HEK293 (cell line): Measurements from ENCODE around the gene ARHGAP28.
A peak's percentile ranks its signal among the peaks of the same experiment; 100 is the strongest.

Source experiments
- HOXC10 ChIP-seq: sonication (generic); formaldehyde crosslinking; IDR thresholded peaks from 2 replicates; pipeline ENCODE4 v1.8.1; 2023; ENCODE audit warnings: mild to moderate bottlenecking, missing genetic modification reagents
- KLF7 ChIP-seq: fragments of 450-650 bp; formaldehyde crosslinking; IDR thresholded peaks from 2 replicates; pipeline ENCODE4 v1.5.1; 2016; ENCODE audit warnings: missing biosample characterization, missing genetic modification characterization, borderline replicate concordance
- OSR2 ChIP-seq: fragments of 450-650 bp; formaldehyde crosslinking; IDR thresholded peaks from 2 replicates; pipeline ENCODE4 v1.5.1; 2016; ENCODE audit warnings: missing biosample characterization, missing genetic modification characterization
- REPIN1 ChIP-seq: fragments of 450-650 bp; formaldehyde crosslinking; IDR thresholded peaks from 2 replicates; pipeline ENCODE4 v1.5.1; 2017; ENCODE audit warnings: missing biosample characterization, missing genetic modification characterization, low read depth
- SCRT2 ChIP-seq: fragments of 450-650 bp; formaldehyde crosslinking; IDR thresholded peaks from 2 replicates; pipeline ENCODE4 v1.5.1; 2016; ENCODE audit warnings: missing biosample characterization, missing genetic modification characterization
- YY1 ChIP-seq: fragments of 450-650 bp; formaldehyde crosslinking; IDR thresholded peaks from 2 replicates; pipeline ENCODE4 v1.5.1; 2018; ENCODE audit warnings: missing biosample characterization, missing genetic modification characterization
- YY2 ChIP-seq: fragments of 450-650 bp; formaldehyde crosslinking; IDR thresholded peaks from 2 replicates; pipeline ENCODE4 v1.5.1; 2016; ENCODE audit warnings: missing biosample characterization, missing genetic modification characterization
- ZBTB1 ChIP-seq: fragments of 450-650 bp; formaldehyde crosslinking; IDR thresholded peaks from 2 replicates; pipeline ENCODE4 v1.5.1; 2016; ENCODE audit warnings: missing biosample characterization, missing genetic modification characterization
- ZBTB20 ChIP-seq: fragments of 450-650 bp; formaldehyde crosslinking; IDR thresholded peaks from 2 replicates; pipeline ENCODE4 v1.5.1; 2016; ENCODE audit warnings: missing biosample characterization, missing genetic modification characterization
- ZBTB21 ChIP-seq: fragments of 450-650 bp; formaldehyde crosslinking; IDR thresholded peaks from 2 replicates; pipeline ENCODE4 v1.5.1; 2017; ENCODE audit warnings: missing biosample characterization, missing genetic modification characterization
- ZNF302 ChIP-seq: fragments of 450-650 bp; formaldehyde crosslinking; IDR thresholded peaks from 2 replicates; pipeline ENCODE4 v1.5.1; 2016; ENCODE audit warnings: missing biosample characterization, missing genetic modification characterization, low read depth
- ZNF391 ChIP-seq: fragments of 450-650 bp; formaldehyde crosslinking; IDR thresholded peaks from 2 replicates; pipeline ENCODE4 v1.5.1; 2016; ENCODE audit warnings: low read depth, missing biosample characterization, missing genetic modification characterization, borderline replicate concordance
- ZNF433 ChIP-seq: fragments of 450-650 bp; formaldehyde crosslinking; IDR thresholded peaks from 2 replicates; pipeline ENCODE4 v1.5.1; 2016; ENCODE audit warnings: missing biosample characterization, missing genetic modification characterization, low read depth
- ZNF473 ChIP-seq: fragments of 450-650 bp; formaldehyde crosslinking; IDR thresholded peaks from 2 replicates; pipeline ENCODE4 v1.5.1; 2017; ENCODE audit warnings: missing biosample characterization, missing genetic modification characterization
- ZNF510 ChIP-seq: fragments of 450-650 bp; formaldehyde crosslinking; IDR thresholded peaks from 2 replicates; pipeline ENCODE4 v1.5.1; 2018; ENCODE audit warnings: mild to moderate bottlenecking, missing genetic modification characterization, missing biosample characterization; ENCODE audit not compliant: insufficient replicate concordance
- ZNF629 ChIP-seq: fragments of 450-650 bp; formaldehyde crosslinking; IDR thresholded peaks from 2 replicates; pipeline ENCODE4 v1.5.1; 2017; ENCODE audit warnings: missing biosample characterization, missing genetic modification characterization
- ZNF677 ChIP-seq: fragments of 450-650 bp; IDR thresholded peaks from 2 replicates; pipeline ENCODE4 v1.5.0; 2018; ENCODE audit warnings: missing biosample characterization, mild to moderate bottlenecking, missing genetic modification characterization, moderate library complexity
- ZNF701 ChIP-seq: fragments of 450-650 bp; formaldehyde crosslinking; IDR thresholded peaks from 2 replicates; pipeline ENCODE4 v1.5.1; 2016; ENCODE audit warnings: missing biosample characterization, missing genetic modification characterization
- ZNF707 ChIP-seq: fragments of 450-650 bp; formaldehyde crosslinking; IDR thresholded peaks from 2 replicates; pipeline ENCODE4 v1.5.1; 2016; ENCODE audit warnings: missing biosample characterization, missing genetic modification characterization
- ZNF785 ChIP-seq: fragments of 450-650 bp; formaldehyde crosslinking; IDR thresholded peaks from 2 replicates; pipeline ENCODE4 v1.5.1; 2016; ENCODE audit warnings: missing biosample characterization, missing genetic modification characterization
- ZNF843 ChIP-seq: fragments of 450-650 bp; formaldehyde crosslinking; IDR thresholded peaks from 2 replicates; pipeline ENCODE4 v1.5.1; 2016; ENCODE audit warnings: missing biosample characterization, missing genetic modification characterization
- TF ChIP-seq, protein P1 (sequence below): fragments of 450-650 bp; formaldehyde crosslinking; IDR thresholded peaks from 2 replicates; pipeline ENCODE4 v1.5.1; 2016; ENCODE audit warnings: missing biosample characterization, missing genetic modification characterization
- TF ChIP-seq, protein P2 (sequence below): fragments of 450-650 bp; formaldehyde crosslinking; IDR thresholded peaks from 2 replicates; pipeline ENCODE4 v1.5.1; 2016; ENCODE audit warnings: missing biosample characterization, missing genetic modification characterization
- TF ChIP-seq, protein P3 (sequence below): fragments of 450-650 bp; IDR thresholded peaks from 2 replicates; pipeline ENCODE4 v1.5.1; 2018; ENCODE audit warnings: missing biosample characterization, mild to moderate bottlenecking, missing genetic modification characterization
- TF ChIP-seq, protein P4 (sequence below): fragments of 450-650 bp; formaldehyde crosslinking; IDR thresholded peaks from 2 replicates; pipeline ENCODE4 v1.5.1; 2016; ENCODE audit warnings: missing biosample characterization, missing genetic modification characterization
- TF ChIP-seq, protein P5 (sequence below): fragments of 450-650 bp; formaldehyde crosslinking; IDR thresholded peaks from 2 replicates; pipeline ENCODE4 v1.5.1; 2016; ENCODE audit warnings: missing biosample characterization, missing genetic modification characterization

Gene ARHGAP28

DNA sequence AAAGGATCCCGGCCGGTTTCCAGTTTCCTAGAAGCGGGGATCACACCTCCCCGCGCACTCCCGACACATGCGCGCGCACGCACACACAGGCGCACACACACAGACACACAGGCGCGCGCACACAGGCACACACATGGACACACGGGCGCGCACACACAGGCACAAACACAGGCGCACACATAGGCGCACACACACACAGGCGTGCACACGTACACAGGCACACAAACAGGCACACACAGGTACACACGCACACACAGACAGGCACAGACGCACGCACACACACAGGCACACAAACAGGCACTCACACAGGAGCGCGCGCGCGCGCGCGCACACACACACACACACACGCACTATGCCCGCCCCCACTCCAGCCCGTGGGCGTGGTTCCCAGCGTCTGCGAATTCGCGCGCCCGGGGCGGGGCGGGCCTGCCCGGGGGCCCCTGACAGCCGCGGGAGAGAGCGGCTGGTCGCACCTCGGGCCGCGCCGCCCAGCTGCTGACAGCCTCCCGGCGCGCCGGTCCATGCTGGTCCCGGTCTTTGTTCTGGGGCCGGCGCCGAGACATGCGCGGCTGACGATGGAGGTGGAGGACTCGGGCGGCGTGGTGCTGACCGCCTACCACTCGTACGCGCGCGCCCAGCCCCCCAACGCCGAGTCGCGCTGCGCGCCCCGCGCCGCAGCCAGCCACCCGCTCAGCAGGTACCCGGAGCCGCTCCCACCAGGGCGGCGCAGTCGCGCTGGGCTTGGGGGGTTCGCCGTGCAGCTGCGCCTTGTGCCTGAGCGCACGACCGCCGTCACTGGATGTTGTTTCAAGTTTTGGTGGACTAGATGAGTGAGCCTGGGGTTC lies at the start of gene ARHGAP28 (continued):
- TF ChIP-seq, protein P1, sequence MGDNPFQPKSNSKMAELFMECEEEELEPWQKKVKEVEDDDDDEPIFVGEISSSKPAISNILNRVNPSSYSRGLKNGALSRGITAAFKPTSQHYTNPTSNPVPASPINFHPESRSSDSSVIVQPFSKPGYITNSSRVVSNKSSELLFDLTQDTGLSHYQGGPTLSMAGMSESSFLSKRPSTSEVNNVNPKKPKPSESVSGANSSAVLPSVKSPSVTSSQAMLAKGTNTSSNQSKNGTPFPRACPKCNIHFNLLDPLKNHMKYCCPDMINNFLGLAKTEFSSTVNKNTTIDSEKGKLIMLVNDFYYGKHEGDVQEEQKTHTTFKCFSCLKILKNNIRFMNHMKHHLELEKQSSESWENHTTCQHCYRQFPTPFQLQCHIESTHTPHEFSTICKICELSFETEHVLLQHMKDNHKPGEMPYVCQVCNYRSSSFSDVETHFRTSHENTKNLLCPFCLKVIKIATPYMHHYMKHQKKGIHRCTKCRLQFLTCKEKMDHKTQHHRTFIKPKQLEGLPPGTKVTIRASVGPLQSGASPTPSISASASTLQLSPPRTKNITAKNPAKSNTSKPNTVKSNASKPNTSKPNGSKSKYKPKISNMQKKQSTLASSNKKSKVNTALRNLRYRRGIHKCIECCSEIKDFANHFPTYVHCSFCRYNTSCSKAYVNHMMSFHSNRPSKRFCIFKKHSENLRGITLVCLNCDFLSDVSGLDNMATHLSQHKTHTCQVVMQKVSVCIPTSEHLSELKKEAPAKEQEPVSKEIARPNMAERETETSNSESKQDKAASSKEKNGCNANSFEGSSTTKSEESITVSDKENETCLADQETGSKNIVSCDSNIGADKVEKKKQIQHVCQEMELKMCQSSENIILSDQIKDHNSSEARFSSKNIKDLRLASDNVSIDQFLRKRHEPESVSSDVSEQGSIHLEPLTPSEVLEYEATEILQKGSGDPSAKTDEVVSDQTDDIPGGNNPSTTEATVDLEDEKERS (tag by site-specific recombination) = no peak
- TF ChIP-seq, protein P2, sequence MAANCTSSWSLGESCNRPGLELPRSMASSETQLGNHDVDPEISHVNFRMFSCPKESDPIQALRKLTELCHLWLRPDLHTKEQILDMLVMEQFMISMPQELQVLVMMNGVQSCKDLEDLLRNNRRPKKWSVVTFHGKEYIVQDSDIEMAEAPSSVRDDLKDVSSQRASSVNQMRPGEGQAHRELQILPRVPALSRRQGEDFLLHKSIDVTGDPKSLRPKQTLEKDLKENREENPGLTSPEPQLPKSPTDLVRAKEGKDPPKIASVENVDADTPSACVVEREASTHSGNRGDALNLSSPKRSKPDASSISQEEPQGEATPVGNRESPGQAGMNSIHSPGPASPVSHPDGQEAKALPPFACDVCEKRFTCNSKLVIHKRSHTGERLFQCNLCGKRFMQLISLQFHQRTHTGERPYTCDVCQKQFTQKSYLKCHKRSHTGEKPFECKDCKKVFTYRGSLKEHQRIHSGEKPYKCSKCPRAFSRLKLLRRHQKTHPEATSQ (tag by site-specific recombination) = peak; percentile 98
- TF ChIP-seq ZNF391 (tag by site-specific recombination) (peak; percentile 98; the same call in 1 of the 2 replicates), ZNF473 (no peak), ZNF785 (peak; percentile 96), ZNF701 (tag by site-specific recombination) (no peak), HOXC10 (no peak), YY2 (peak; percentile 44; the same call in 1 of the 2 replicates), ZNF843 (tag by site-specific recombination) (peak; percentile 80), ZBTB1 (no peak), KLF7 (tag by site-specific recombination) (peak; percentile 92), ZNF629 (tag by site-specific recombination) (peak; percentile 77), ZNF433 (tag by site-specific recombination) (no peak), ZNF707 (no peak), ZBTB21 (tag by site-specific recombination) (0 out of 2 replicates have a peak, but pooled peaks have one; percentile 56), YY1 (tag by site-specific recombination) (peak; percentile 9; the same call in 1 of the 2 replicates), OSR2 (tag by site-specific recombination) (peak; percentile 47; the same call in 1 of the 2 replicates), SCRT2 (tag by site-specific recombination) (no peak), ZNF510 (no peak), REPIN1 (tag by site-specific recombination) (0 out of 2 replicates have a peak, but pooled peaks have one; percentile 69), ZNF677 (tag by site-specific recombination) (no peak), ZBTB20 (tag by site-specific recombination) (peak; percentile 36; the same call in 1 of the 2 replicates), ZNF302 (no peak)
- TF ChIP-seq, protein P3, sequence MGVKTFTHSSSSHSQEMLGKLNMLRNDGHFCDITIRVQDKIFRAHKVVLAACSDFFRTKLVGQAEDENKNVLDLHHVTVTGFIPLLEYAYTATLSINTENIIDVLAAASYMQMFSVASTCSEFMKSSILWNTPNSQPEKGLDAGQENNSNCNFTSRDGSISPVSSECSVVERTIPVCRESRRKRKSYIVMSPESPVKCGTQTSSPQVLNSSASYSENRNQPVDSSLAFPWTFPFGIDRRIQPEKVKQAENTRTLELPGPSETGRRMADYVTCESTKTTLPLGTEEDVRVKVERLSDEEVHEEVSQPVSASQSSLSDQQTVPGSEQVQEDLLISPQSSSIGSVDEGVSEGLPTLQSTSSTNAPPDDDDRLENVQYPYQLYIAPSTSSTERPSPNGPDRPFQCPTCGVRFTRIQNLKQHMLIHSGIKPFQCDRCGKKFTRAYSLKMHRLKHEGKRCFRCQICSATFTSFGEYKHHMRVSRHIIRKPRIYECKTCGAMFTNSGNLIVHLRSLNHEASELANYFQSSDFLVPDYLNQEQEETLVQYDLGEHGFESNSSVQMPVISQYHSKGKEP (tag by site-specific recombination) = peak; percentile 36; the same call in 1 of the 2 replicates
- TF ChIP-seq, protein P4, sequence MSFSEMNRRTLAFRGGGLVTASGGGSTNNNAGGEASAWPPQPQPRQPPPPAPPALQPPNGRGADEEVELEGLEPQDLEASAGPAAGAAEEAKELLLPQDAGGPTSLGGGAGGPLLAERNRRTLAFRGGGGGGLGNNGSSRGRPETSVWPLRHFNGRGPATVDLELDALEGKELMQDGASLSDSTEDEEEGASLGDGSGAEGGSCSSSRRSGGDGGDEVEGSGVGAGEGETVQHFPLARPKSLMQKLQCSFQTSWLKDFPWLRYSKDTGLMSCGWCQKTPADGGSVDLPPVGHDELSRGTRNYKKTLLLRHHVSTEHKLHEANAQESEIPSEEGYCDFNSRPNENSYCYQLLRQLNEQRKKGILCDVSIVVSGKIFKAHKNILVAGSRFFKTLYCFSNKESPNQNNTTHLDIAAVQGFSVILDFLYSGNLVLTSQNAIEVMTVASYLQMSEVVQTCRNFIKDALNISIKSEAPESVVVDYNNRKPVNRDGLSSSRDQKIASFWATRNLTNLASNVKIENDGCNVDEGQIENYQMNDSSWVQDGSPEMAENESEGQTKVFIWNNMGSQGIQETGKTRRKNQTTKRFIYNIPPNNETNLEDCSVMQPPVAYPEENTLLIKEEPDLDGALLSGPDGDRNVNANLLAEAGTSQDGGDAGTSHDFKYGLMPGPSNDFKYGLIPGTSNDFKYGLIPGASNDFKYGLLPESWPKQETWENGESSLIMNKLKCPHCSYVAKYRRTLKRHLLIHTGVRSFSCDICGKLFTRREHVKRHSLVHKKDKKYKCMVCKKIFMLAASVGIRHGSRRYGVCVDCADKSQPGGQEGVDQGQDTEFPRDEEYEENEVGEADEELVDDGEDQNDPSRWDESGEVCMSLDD (tag by site-specific recombination) = peak; percentile 48; the same call in 1 of the 2 replicates
- TF ChIP-seq, protein P5, sequence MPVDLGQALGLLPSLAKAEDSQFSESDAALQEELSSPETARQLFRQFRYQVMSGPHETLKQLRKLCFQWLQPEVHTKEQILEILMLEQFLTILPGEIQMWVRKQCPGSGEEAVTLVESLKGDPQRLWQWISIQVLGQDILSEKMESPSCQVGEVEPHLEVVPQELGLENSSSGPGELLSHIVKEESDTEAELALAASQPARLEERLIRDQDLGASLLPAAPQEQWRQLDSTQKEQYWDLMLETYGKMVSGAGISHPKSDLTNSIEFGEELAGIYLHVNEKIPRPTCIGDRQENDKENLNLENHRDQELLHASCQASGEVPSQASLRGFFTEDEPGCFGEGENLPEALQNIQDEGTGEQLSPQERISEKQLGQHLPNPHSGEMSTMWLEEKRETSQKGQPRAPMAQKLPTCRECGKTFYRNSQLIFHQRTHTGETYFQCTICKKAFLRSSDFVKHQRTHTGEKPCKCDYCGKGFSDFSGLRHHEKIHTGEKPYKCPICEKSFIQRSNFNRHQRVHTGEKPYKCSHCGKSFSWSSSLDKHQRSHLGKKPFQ (tag by site-specific recombination) = peak; percentile 98
